Measurements from ENCODE around the gene ECE1. TPM values are rescaled to one million over a fixed set of nuclear protein-coding genes. Genes with fewer than 3 reads are reported as not detected.

The ECE1 gene
- total and polyA plus RNA-seq, 2 of the 13 experiments (the other 11 are each of a cell fraction or from before 2014, with no cell fraction given), result 13.5 to 21.2 TPM

DNA sequence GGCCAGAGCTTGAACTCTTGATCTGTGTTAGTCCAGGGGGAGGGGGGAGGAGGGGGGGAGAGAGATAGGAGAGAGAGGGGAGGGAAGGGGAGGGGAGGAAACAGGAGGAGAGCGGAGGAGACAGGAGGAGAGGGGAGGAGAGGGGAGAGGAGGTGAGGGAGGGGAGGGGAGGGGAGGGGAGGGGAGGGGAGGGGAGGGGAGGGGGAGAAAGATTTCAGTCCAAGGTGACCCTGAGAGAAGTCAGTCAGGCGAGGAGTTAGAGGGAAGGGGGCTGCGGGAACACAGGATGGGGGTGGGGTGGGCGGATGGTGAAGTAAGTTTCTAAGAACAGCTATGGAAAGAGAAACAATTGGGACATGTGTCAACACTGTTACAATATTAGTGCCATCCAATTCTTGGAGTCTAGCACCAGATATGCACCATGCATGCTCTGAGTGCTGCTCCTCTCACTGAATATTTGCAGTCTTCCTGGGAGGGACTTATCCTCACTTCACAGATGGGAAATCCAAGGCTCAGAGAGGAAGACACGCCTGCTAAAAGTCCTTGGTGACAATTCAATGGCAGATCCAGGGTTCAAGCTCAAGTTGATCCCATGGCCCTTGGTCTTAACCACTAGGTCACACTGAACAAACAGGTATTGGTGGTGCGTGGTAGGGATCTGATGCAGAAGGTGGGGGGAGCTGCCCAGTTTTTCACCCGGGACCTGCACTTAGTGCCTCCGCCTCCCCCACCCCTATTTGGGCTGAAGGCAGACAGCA is 42.5 kb upstream of the ECE1 start (continued):
- TF ChIP-seq FOXP1 (IDR thresholded peaks at IDR 0.05), result no peak
- TF ChIP-seq FOXP1 (CRISPR knock-in tag; IDR thresholded peaks at IDR 0.05), result 0 out of 2 replicates have a peak, but pooled peaks have one; percentile 27
- TF ChIP-seq ZNF563 (CRISPR knock-in tag; IDR thresholded peaks at IDR 0.05), result no peak
- TF ChIP-seq ZNF558 (CRISPR knock-in tag; IDR thresholded peaks at IDR 0.05; ENCODE audit: borderline replicate concordance), result no peak
- TF ChIP-seq NR2F1 (CRISPR knock-in tag; IDR thresholded peaks at IDR 0.05), result peak; percentile 18 to 33; a peak in 1 of 4 replicates
- no peak for TF ChIP-seq ONECUT2 (CRISPR knock-in tag; IDR thresholded peaks at IDR 0.05)
- no peak for TF ChIP-seq MIER2 (CRISPR knock-in tag; IDR thresholded peaks at IDR 0.05)
- TF ChIP-seq, protein P1, sequence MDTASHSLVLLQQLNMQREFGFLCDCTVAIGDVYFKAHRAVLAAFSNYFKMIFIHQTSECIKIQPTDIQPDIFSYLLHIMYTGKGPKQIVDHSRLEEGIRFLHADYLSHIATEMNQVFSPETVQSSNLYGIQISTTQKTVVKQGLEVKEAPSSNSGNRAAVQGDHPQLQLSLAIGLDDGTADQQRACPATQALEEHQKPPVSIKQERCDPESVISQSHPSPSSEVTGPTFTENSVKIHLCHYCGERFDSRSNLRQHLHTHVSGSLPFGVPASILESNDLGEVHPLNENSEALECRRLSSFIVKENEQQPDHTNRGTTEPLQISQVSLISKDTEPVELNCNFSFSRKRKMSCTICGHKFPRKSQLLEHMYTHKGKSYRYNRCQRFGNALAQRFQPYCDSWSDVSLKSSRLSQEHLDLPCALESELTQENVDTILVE (CRISPR knock-in tag; IDR thresholded peaks at IDR 0.05), result no peak
- no peak for TF ChIP-seq SOX5 (CRISPR knock-in tag; IDR thresholded peaks at IDR 0.05; ENCODE audit: borderline replicate concordance)
- no peak for TF ChIP-seq ZNF354B (CRISPR knock-in tag; IDR thresholded peaks at IDR 0.05)
- no peak for TF ChIP-seq ZBTB1 (CRISPR knock-in tag; IDR thresholded peaks at IDR 0.05; ENCODE audit: borderline replicate concordance)
- TF ChIP-seq KLF12 (CRISPR knock-in tag; IDR thresholded peaks at IDR 0.05; ENCODE audit: borderline replicate concordance), result no peak
- 0 out of 2 replicates have a peak, but pooled peaks have one; percentile 28 for TF ChIP-seq PPARG (CRISPR knock-in tag; conservative IDR thresholded peaks at IDR 0.05)
- TF ChIP-seq, protein P2, sequence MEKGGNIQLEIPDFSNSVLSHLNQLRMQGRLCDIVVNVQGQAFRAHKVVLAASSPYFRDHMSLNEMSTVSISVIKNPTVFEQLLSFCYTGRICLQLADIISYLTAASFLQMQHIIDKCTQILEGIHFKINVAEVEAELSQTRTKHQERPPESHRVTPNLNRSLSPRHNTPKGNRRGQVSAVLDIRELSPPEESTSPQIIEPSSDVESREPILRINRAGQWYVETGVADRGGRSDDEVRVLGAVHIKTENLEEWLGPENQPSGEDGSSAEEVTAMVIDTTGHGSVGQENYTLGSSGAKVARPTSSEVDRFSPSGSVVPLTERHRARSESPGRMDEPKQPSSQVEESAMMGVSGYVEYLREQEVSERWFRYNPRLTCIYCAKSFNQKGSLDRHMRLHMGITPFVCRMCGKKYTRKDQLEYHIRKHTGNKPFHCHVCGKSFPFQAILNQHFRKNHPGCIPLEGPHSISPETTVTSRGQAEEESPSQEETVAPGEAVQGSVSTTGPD (CRISPR knock-in tag; IDR thresholded peaks at IDR 0.05), result no peak
- 0 out of 2 replicates have a peak, but pooled peaks have one; percentile 49 for TF ChIP-seq NR2F2 (IDR thresholded peaks at IDR 0.05; ENCODE audit: borderline replicate concordance, low read depth)
- no peak for TF ChIP-seq ZBTB20 (CRISPR knock-in tag; IDR thresholded peaks at IDR 0.05; ENCODE audit: borderline replicate concordance, low read depth)
- TF ChIP-seq, protein P3, sequence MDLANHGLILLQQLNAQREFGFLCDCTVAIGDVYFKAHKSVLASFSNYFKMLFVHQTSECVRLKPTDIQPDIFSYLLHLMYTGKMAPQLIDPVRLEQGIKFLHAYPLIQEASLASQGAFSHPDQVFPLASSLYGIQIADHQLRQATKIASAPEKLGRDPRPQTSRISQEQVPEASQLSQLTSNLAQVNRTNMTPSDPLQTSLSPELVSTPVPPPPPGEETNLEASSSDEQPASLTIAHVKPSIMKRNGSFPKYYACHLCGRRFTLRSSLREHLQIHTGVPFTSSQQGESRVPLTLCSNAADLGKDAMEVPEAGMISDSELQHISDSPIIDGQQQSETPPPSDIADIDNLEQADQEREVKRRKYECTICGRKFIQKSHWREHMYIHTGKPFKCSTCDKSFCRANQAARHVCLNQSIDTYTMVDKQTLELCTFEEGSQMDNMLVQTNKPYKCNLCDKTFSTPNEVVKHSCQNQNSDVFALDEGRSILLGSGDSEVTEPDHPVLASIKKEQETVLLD (CRISPR knock-in tag; IDR thresholded peaks at IDR 0.05; ENCODE audit: low read depth), result no peak
- TF ChIP-seq ZNF879 (CRISPR knock-in tag; IDR thresholded peaks at IDR 0.05), result no peak
- TF ChIP-seq RBM39 (IDR thresholded peaks at IDR 0.05; ENCODE audit: low read depth, low read length, poor library complexity, severe bottlenecking), result no peak
- peak; percentile 85 for TF ChIP-seq RARA (CRISPR knock-in tag; IDR thresholded peaks at IDR 0.05)
- no peak for TF ChIP-seq SRF (IDR thresholded peaks at IDR 0.05; ENCODE audit: low read depth, low read length)

Data from HepG2 (cell line).